Epithelial cell of proximal tubule (primary cell): ENCODE measurements around the gene ETS2. TPM values are rescaled to one million over a fixed set of nuclear protein-coding genes. Genes with fewer than 3 reads are reported as not detected.
A peak's percentile ranks its signal among the peaks of the same experiment; 100 is the strongest.

Experiments
- DNase-seq: peaks from one replicate; pipeline ENCODE4 v3.0.0-alpha.2; 2011; ENCODE audit warnings: low read depth
- H3K4me3 ChIP-seq: 2 replicates; pipeline ENCODE4 v1.5.1; 2011; ENCODE audit warnings: low read depth, mild to moderate bottlenecking, low read length
- CTCF ChIP-seq: conservative IDR thresholded peaks from 2 replicates; pipeline ENCODE4 v1.5.1; 2012; ENCODE audit warnings: low read depth, mild to moderate bottlenecking, low read length
- total RNA-seq: library from RNA; depleted of rRNA; stranded (reverse); fragments of >200 nt; gene quantifications from 2 replicates; pipeline ENCODE4 v1.2.3, GENCODE V29; 2015

Gene ETS2
- total RNA-seq, 1 donor from 2014 or later: 11.1 TPM

GRCh38 chr21:38793926-38794713, 11.6 kb upstream of the ETS2 start:
- TF ChIP-seq CTCF: no peak
- H3K4me3 ChIP-seq: no peak overlapping the region
- DNase-seq: no peak

- TF ChIP-seq CTCF: peak; percentile 50
- no peak overlapping the region for H3K4me3 ChIP-seq
- no peak for DNase-seq
Measured at GRCh38 chr21:38794978-38795377, 10.8 kb upstream of the ETS2 start.

- no peak overlapping the region for H3K4me3 ChIP-seq
- DNase-seq: no peak
- TF ChIP-seq CTCF: no peak
Measured at GRCh38 chr21:38795475-38795874, 10.3 kb upstream of the ETS2 start.

- no peak overlapping the region for H3K4me3 ChIP-seq
- peak; percentile 55 for TF ChIP-seq CTCF
- DNase-seq: no peak
Measured at GRCh38 chr21:38796424-38796823, 9.3 kb upstream of the ETS2 start.

GRCh38 chr21:38797470-38797869, 8.3 kb upstream of the ETS2 start:
- DNase-seq: no peak
- TF ChIP-seq CTCF: no peak
- H3K4me3 ChIP-seq: no peak overlapping the region

- TF ChIP-seq CTCF: no peak
- no peak overlapping the region for H3K4me3 ChIP-seq
- no peak for DNase-seq
Measured at GRCh38 chr21:38798081-38798480, 7.6 kb upstream of the ETS2 start.

GRCh38 chr21:38798481-38798882, 7.2 kb upstream of the ETS2 start:
- TF ChIP-seq CTCF: no peak
- no peak overlapping the region for H3K4me3 ChIP-seq
- DNase-seq: no peak
